A549 (cell line): ENCODE measurements around the gene ITFG1.
"Not testable (repeated sequence)": the region's sequence is repeated elsewhere in the genome, so short reads cannot be mapped to it uniquely, and the experiment has no call there.

Source experiments
- CTCF ChIP-seq: fragments of >200 bp; sonication (Bioruptor Twin); formaldehyde crosslinking; IDR thresholded peaks from 3 replicates; pipeline ENCODE4 v1.5.1; 2016
- HOXA7 ChIP-seq: fragments of 250-450 bp; sonication (Bioruptor Pico); IDR thresholded peaks from 2 replicates; pipeline ENCODE4 v1.5.0; 2020; ENCODE audit warnings: mild to moderate bottlenecking, moderate library complexity
- JUN ChIP-seq, 2 experiments: fragments of >200 bp; sonication (Bioruptor Twin); formaldehyde crosslinking; IDR thresholded peaks; 2 replicates in 1 of 2; 3 replicates in 1 of 2; pipeline ENCODE4 v1.6.1; 2016 to 2017
- KDM1A ChIP-seq: fragments of 200-600 bp; sonication (generic); IDR thresholded peaks from 2 replicates; pipeline ENCODE4 v1.6.1; 2016; ENCODE audit warnings: low read depth, mild to moderate bottlenecking
- MYC ChIP-seq: IDR thresholded peaks from 2 replicates; pipeline ENCODE4 v1.6.1; 2012; ENCODE audit warnings: mild to moderate bottlenecking, inconsistent platforms, low read length, improper control_type of control experiment, borderline replicate concordance
- RARB ChIP-seq: fragments of 250-450 bp; sonication (Bioruptor Pico); IDR thresholded peaks from 2 replicates; pipeline ENCODE4 v1.8.0; 2021; ENCODE audit warnings: mild to moderate bottlenecking, moderate library complexity

DNA sequence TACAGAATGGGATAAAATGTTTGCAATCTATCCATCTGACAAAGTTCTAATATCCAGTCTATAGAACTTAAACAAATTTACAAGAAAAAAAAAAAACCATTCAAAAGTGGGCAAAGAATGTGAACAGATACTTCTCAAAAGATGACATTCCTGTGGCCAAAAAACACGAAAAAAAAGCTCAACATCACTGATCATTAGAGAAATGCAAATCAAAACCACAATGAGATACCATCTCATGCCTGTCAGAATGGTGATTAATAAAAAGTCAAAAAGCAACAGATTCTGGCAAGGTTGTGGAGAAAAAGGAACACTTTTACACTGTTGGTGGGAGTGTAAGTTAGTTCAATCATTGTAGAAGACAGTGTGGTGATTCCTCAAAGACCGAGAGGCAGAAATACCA lies 26.6 kb downstream of the ITFG1 start:
- TF ChIP-seq RARB (CRISPR knock-in tag); KDM1A; JUN (IDR thresholded peaks at IDR 0.05); HOXA7 (CRISPR knock-in tag); MYC; CTCF: not testable (repeated sequence)
